B cell (primary cell): ENCODE data around the gene ARHGAP9.
"Not testable (repeated sequence)": the region's sequence is repeated elsewhere in the genome, so short reads cannot be mapped to it uniquely, and the experiment has no call there.

Experiments
- CTCF ChIP-seq: fragments of 200-600 bp; IDR thresholded peaks from one replicate; pipeline ENCODE4 v1.8.0; 2022; ENCODE audit warnings: antibody characterized with exemption, mild to moderate bottlenecking
- EZH2 ChIP-seq: IDR thresholded peaks from 2 replicates; pipeline ENCODE4 v1.6.1; 2012; ENCODE audit warnings: borderline replicate concordance, low read depth, mild to moderate bottlenecking, moderate library complexity, low read length; ENCODE audit not compliant: insufficient read depth, poor library complexity, severe bottlenecking

DNA sequence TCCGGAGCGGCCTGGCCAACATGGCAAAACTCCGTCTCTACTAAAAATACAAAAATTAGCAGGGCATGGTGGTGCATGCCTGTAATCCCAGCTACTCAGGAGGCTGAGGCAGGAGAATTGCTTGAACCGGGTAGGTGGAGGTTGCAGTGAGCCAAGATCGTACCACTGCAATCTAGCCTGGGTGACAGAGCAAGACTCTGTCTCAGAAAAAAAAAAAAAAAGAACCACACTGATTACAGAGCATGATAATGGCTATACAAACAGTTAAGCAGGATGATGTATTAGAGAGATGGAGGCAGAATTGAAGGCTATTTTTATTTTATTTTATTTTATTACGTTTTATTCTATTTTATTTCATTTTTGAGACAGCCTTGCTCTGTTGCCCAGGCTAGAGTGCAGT, 35.3 kb downstream of the ARHGAP9 start:
- TF ChIP-seq CTCF, EZH2: not testable (repeated sequence)
